Tibial nerve (tissue), 4 donors: ENCODE measurements around the gene COMMD7. TPM values are rescaled to one million over a fixed set of nuclear protein-coding genes. Genes with fewer than 3 reads are reported as not detected.
"Not testable (repeated sequence)": the region's sequence is repeated elsewhere in the genome, so short reads cannot be mapped to it uniquely, and the experiment has no call there.

Source experiments
- DNase-seq, 2 donors: peaks; one replicate each; pipeline ENCODE4 v3.0.0-alpha.2; 2019; ENCODE audit warnings: low spot score in 2 of 2
- H3K27ac ChIP-seq, 4 donors: fragments of 200-600 bp; sonication (generic) in 3 of 4; one replicate each; pipeline ENCODE4 v1.5.1; 2017 to 2019; ENCODE audit warnings: mild to moderate bottlenecking in 1 of 4
- H3K27me3 ChIP-seq, 2 donors: fragments of 200-600 bp; sonication (generic) in 1 of 2; one replicate each; pipeline versions ENCODE4 v1.5.1 to v1.6.0; 2017 to 2019
- H3K36me3 ChIP-seq, 3 donors: fragments of 200-600 bp; sonication (generic); one replicate each; pipeline ENCODE4 v1.5.1; 2018 to 2019
- H3K4me1 ChIP-seq, 4 donors: fragments of 200-600 bp; sonication (generic) in 3 of 4; one replicate each; pipeline ENCODE4 v1.5.1; 2017 to 2019
- H3K4me3 ChIP-seq, 4 donors: fragments of 200-600 bp; sonication (generic) in 3 of 4; one replicate each; pipeline ENCODE4 v1.5.1; 2017 to 2019; ENCODE audit warnings: mild to moderate bottlenecking in 1 of 4, moderate library complexity in 1 of 4
- H3K9me3 ChIP-seq, 4 donors: fragments of 200-600 bp; sonication (generic) in 3 of 4; one replicate each; pipeline ENCODE4 v1.5.1; 2017 to 2019
- EP300 ChIP-seq, 2 donors: sonication (generic); formaldehyde crosslinking; IDR thresholded peaks; one replicate each; pipeline ENCODE4 v1.6.1; 2017; ENCODE audit warnings: antibody characterized with exemption in 2 of 2, mild to moderate bottlenecking in 1 of 2
- POLR2A ChIP-seq, 2 donors: fragments of 450-650 bp; IDR thresholded peaks; one replicate each; pipeline ENCODE4 v1.6.1; 2017; ENCODE audit warnings: antibody characterized with exemption in 2 of 2, mild to moderate bottlenecking in 2 of 2, moderate library complexity in 2 of 2
- whole genome bisulfite sequencing, 2 donors: methylation state at CpG; one replicate each; pipeline ENCODE4 v1.1.5; 2018; 5-methylcytosine and 5-hydroxymethylcytosine counted together
- total RNA-seq, 4 donors: library from RNA; depleted of rRNA; stranded (reverse); fragments of >200 nt; gene quantifications; one replicate each; pipeline ENCODE4 v1.1.0, GENCODE V29; 2016
- TF ChIP-seq, protein P1 (sequence below), 5 experiments: fragments of 200-600 bp in 3 of 5; fragments of 450-650 bp in 2 of 5; sonication (generic) in 3 of 5; IDR thresholded peaks; one replicate each; pipeline ENCODE4 v1.5.1; 2016 to 2019; ENCODE audit warnings: antibody characterized with exemption in 5 of 5, mild to moderate bottlenecking in 3 of 5, moderate library complexity in 2 of 5

The COMMD7 gene
- total RNA-seq, 4 donors from 2014 or later: 14.1 to 33.2 (median 17.8) TPM

GRCh38 chr20:32775336-32775991 is 32.2 kb upstream of the COMMD7 start:
- 78 to 79% methylated on average over 10 of the region's 10 CpGs for WGBS, 2 donors
- no peaks in the 10 kb centered on the region for H3K27me3 ChIP-seq
- peaks cover 0 to 6% (median 0%) of the 10 kb centered on the region in 3 donors for H3K36me3 ChIP-seq
- no peaks in the 10 kb centered on the region for H3K9me3 ChIP-seq
- H3K27ac ChIP-seq: no peak overlapping the region
- TF ChIP-seq POLR2A (IDR thresholded peaks at IDR 0.05): no peak
- no peak for TF ChIP-seq EP300 (IDR thresholded peaks at IDR 0.05)
- TF ChIP-seq, protein P1, sequence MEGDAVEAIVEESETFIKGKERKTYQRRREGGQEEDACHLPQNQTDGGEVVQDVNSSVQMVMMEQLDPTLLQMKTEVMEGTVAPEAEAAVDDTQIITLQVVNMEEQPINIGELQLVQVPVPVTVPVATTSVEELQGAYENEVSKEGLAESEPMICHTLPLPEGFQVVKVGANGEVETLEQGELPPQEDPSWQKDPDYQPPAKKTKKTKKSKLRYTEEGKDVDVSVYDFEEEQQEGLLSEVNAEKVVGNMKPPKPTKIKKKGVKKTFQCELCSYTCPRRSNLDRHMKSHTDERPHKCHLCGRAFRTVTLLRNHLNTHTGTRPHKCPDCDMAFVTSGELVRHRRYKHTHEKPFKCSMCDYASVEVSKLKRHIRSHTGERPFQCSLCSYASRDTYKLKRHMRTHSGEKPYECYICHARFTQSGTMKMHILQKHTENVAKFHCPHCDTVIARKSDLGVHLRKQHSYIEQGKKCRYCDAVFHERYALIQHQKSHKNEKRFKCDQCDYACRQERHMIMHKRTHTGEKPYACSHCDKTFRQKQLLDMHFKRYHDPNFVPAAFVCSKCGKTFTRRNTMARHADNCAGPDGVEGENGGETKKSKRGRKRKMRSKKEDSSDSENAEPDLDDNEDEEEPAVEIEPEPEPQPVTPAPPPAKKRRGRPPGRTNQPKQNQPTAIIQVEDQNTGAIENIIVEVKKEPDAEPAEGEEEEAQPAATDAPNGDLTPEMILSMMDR (IDR thresholded peaks at IDR 0.05): no peak
- no peak for DNase-seq
- H3K4me3 ChIP-seq: no peak overlapping the region
- no peaks in the 10 kb centered on the region for H3K4me1 ChIP-seq

DNA sequence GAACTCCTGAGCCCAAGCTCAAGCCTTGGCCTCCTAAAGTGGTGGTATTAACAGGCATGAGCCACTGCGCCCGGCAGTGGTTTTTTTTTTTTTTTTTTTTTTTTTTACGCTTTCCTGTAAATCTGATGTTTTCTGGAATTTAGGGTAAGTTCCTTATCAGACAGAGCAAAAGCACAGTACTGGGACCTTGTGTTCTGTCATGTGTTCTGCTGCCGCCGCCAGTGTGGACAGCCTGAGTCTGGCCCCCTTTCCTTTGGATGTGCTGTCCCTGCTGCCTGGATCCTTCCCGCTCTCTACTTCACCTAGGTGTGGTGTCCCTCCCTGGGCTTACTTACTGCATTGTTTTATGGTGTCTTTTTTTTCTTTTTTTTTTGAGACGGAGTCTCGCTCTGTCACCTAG is 30.6 kb upstream of the COMMD7 start:
- DNase-seq: no peak
- H3K4me3 ChIP-seq: no peak overlapping the region
- H3K27ac ChIP-seq: no peak overlapping the region
- TF ChIP-seq EP300 (IDR thresholded peaks at IDR 0.05) (no peak), POLR2A (IDR thresholded peaks at IDR 0.05) (no peak)
- TF ChIP-seq, protein P1 (IDR thresholded peaks at IDR 0.05): no peak
- WGBS, 2 donors: 92 to 96% methylated on average over 8 of the region's 8 CpGs
- no peaks in the 10 kb centered on the region for H3K9me3 ChIP-seq
- H3K4me1 ChIP-seq: no peaks in the 10 kb centered on the region
- no peaks in the 10 kb centered on the region for H3K36me3 ChIP-seq
- H3K27me3 ChIP-seq: no peaks in the 10 kb centered on the region

DNA sequence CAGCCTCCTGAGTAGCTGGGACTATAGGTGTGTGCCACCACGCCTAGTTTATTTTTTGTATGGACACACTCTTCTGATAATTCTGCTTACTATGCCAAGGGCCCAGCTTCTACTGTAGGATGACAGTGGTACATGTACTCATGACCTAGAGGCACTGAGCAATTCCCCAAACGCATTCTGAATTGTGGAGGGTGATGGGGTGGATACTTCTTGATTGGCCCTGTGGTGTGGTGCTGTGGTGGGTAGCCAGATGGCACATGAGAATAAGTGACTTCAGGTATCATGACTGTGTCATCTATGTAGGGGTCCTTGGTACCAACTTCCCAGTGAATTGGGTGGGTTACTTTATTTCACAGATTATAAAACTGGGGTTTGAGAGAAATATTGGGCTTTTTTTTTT is 30.0 kb upstream of the COMMD7 start:
- Histone ChIP-seq H3K4me3 (no peak overlapping the region), H3K27ac (no peak overlapping the region), H3K36me3 (no peaks in the 10 kb centered on the region), H3K27me3 (no peaks in the 10 kb centered on the region), H3K4me1 (no peaks in the 10 kb centered on the region), H3K9me3 (no peaks in the 10 kb centered on the region)
- TF ChIP-seq, protein P1 (IDR thresholded peaks at IDR 0.05): no peak
- no peak for TF ChIP-seq EP300 (IDR thresholded peaks at IDR 0.05)
- TF ChIP-seq POLR2A (IDR thresholded peaks at IDR 0.05): no peak
- 87 to 91% methylated on average over 2 of the region's 2 CpGs for WGBS, 2 donors
- DNase-seq: no peak

DNA sequence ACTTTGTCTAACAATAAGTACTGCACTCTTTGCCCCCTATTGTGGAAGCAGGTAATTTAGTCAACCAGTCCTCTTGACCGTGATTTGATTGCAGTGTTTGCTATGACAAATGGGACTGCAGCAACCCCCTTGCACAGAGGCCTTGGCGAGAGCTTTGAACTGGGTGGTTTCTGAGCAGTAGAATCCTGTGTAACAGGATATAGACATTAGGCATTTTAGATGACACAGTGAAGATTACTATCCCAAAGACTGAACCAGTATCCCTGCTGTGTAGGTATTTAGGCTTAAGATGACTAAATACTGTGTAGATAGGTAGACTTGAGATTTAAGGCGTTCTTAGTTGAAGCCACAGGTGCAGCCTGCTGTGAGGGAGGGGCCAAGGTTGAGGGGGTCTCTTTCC is 28.8 kb upstream of the COMMD7 start:
- TF ChIP-seq, protein P1 (IDR thresholded peaks at IDR 0.05): no peak
- 84 to 90% methylated on average over 3 of the region's 3 CpGs for WGBS, 2 donors
- H3K27me3 ChIP-seq: no peaks in the 10 kb centered on the region

GRCh38 chr20:32767418-32768198 is 24.3 kb upstream of the COMMD7 start:
- TF ChIP-seq POLR2A (IDR thresholded peaks at IDR 0.05) (no peak), EP300 (IDR thresholded peaks at IDR 0.05) (no peak)
- TF ChIP-seq, protein P1 (IDR thresholded peaks at IDR 0.05): no peak
- Histone ChIP-seq H3K4me3 (no peak overlapping the region), H3K27ac (no peak overlapping the region), H3K27me3 (no peaks in the 10 kb centered on the region), H3K9me3 (no peaks in the 10 kb centered on the region), H3K4me1 (peaks cover 0 to 21% (median 8%) of the 10 kb centered on the region in 4 donors), H3K36me3 (no peaks in the 10 kb centered on the region)
- DNase-seq: no peak
- 76 to 78% methylated on average over 9 of the region's 9 CpGs for WGBS, 2 donors

More for the DNA sequence above, 28.8 kb upstream of the COMMD7 start:
- no peak for DNase-seq
- Histone ChIP-seq H3K27ac (no peak overlapping the region), H3K4me3 (no peak overlapping the region), H3K4me1 (no peaks in the 10 kb centered on the region), H3K9me3 (no peaks in the 10 kb centered on the region), H3K36me3 (no peaks in the 10 kb centered on the region)

DNA sequence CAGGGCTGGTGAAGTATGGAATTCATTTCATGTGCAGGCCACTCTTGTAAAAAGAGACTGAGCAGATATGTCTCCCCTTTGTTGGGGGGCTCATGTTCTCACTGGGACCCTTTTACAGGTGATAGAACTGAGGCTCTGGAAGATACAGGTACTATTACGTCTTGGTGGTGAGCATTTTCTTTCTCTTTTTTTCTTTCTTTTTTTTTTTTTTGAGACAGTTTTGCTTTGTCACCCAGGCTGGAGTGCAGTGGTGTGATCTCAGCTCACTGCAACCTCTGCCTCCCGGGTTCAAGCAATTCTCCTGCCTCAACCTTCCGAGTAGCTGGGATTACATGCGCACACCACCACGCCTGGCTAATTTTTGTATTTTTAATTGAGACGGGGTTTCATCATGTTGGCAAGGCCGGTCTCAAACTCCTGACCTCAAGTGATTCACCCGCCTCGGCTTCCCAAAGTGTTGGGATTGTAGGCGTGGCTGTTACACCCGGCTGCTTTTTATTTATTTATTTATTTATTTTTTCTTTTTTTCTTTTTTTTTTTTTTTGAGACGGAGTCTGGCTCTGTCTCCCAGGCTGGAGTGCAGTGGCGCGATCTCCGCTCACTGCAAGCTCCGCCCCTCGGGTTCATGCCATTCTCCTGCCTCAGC is 22.1 kb upstream of the COMMD7 start:
- H3K27ac ChIP-seq, H3K36me3 ChIP-seq, DNase-seq, H3K4me3 ChIP-seq, H3K9me3 ChIP-seq, H3K27me3 ChIP-seq: not testable (repeated sequence)
- H3K4me1 ChIP-seq: peaks cover 0 to 30% (median 16%) of the 10 kb centered on the region in 4 donors
- WGBS, 2 donors: 81 to 91% methylated on average over 17 of the region's 17 CpGs
